H9 (cell line): ENCODE data around the gene DNAJA4. TPM values are rescaled to one million over a fixed set of nuclear protein-coding genes. Genes with fewer than 3 reads are reported as not detected.
A peak's percentile ranks its signal among the peaks of the same experiment; 100 is the strongest.

Source experiments
- DNase-seq: peaks from one replicate; pipeline ENCODE4 v3.0.0-alpha.2; 2017
- H2AFZ ChIP-seq: one replicate; pipeline ENCODE4 v1.6.1; 2013; ENCODE audit warnings: mild to moderate bottlenecking, low read length, control low read depth, moderate library complexity
- H2AK5ac ChIP-seq: 2 replicates; pipeline ENCODE4 v1.6.1; 2013; ENCODE audit warnings: low read length, control low read depth, mixed read lengths; ENCODE audit not compliant: insufficient read length
- H2BK120ac ChIP-seq: one replicate; pipeline ENCODE4 v1.6.1; 2013; ENCODE audit warnings: low read depth, mild to moderate bottlenecking, low read length, control low read depth, inconsistent platforms; ENCODE audit not compliant: poor library complexity, severe bottlenecking
- H2BK12ac ChIP-seq: 2 replicates; pipeline ENCODE4 v1.6.1; 2013; ENCODE audit warnings: low read length, control low read depth, mixed read lengths, low read depth; ENCODE audit not compliant: insufficient read length
- H2BK15ac ChIP-seq: 2 replicates; pipeline ENCODE4 v1.6.1; 2013; ENCODE audit warnings: low read depth, low read length, control low read depth
- H2BK20ac ChIP-seq: one replicate; pipeline ENCODE4 v1.6.1; 2013; ENCODE audit warnings: low read depth, mild to moderate bottlenecking, low read length, control low read depth, inconsistent platforms; ENCODE audit not compliant: poor library complexity, severe bottlenecking
- H2BK5ac ChIP-seq: 2 replicates; pipeline ENCODE4 v1.6.1; 2013; ENCODE audit warnings: low read length, control low read depth, mixed read lengths; ENCODE audit not compliant: insufficient read length
- H3K14ac ChIP-seq: 2 replicates; pipeline ENCODE4 v1.6.1; 2013; ENCODE audit warnings: low read length, control low read depth; ENCODE audit not compliant: insufficient read depth
- H3K18ac ChIP-seq: 2 replicates; pipeline ENCODE4 v1.6.1; 2013; ENCODE audit warnings: low read depth, mild to moderate bottlenecking, mixed read lengths, low read length, control low read depth; ENCODE audit not compliant: insufficient read length
- H3K23ac ChIP-seq: 2 replicates; pipeline ENCODE4 v1.6.1; 2013; ENCODE audit warnings: low read length, control low read depth, mixed read lengths, low read depth; ENCODE audit not compliant: insufficient read length
- H3K23me2 ChIP-seq: 2 replicates; pipeline ENCODE4 v1.6.1; 2013; ENCODE audit warnings: low read depth, mild to moderate bottlenecking, mixed read lengths, low read length, control low read depth; ENCODE audit not compliant: insufficient read length, poor library complexity, severe bottlenecking
- H3K27ac ChIP-seq: 2 replicates; pipeline ENCODE4 v1.5.1; 2013; ENCODE audit warnings: low read length, control low read depth, mixed read lengths, low read depth; ENCODE audit not compliant: insufficient read length
- H3K27me3 ChIP-seq: 2 replicates; pipeline ENCODE4 v1.6.1; 2013; ENCODE audit warnings: low read length, control low read depth, inconsistent platforms; ENCODE audit not compliant: insufficient read depth
- H3K4ac ChIP-seq: 2 replicates; pipeline ENCODE4 v1.6.1; 2013; ENCODE audit warnings: low read depth, mild to moderate bottlenecking, control low read depth, inconsistent platforms, low read length, moderate library complexity
- H3K4me1 ChIP-seq: 2 replicates; pipeline ENCODE4 v1.6.1; 2013; ENCODE audit warnings: low read length, control low read depth, inconsistent platforms; ENCODE audit not compliant: insufficient read depth
- H3K4me2 ChIP-seq: 2 replicates; pipeline ENCODE4 v1.6.1; 2013; ENCODE audit warnings: low read length, control low read depth, mixed read lengths; ENCODE audit not compliant: insufficient read length, insufficient read depth
- H3K56ac ChIP-seq: 2 replicates; pipeline ENCODE4 v1.6.1; 2013; ENCODE audit warnings: low read depth, mild to moderate bottlenecking, mixed read lengths, low read length, control low read depth; ENCODE audit not compliant: insufficient read length
- H3K79me1 ChIP-seq: 2 replicates; pipeline ENCODE4 v1.6.1; 2013; ENCODE audit warnings: low read depth, mild to moderate bottlenecking, moderate library complexity, low read length, control low read depth, inconsistent platforms; ENCODE audit not compliant: insufficient read depth, poor library complexity, severe bottlenecking
- H3K79me2 ChIP-seq: 2 replicates; pipeline ENCODE4 v1.6.1; 2013; ENCODE audit warnings: low read length, control low read depth, inconsistent platforms; ENCODE audit not compliant: insufficient read depth
- H3K9ac ChIP-seq: 2 replicates; pipeline ENCODE4 v1.6.1; 2013; ENCODE audit warnings: low read length, control low read depth, mixed read lengths; ENCODE audit not compliant: insufficient read length; ENCODE audit errors: extremely low read depth
- H3K9me3 ChIP-seq: one replicate; pipeline ENCODE4 v1.6.1; 2013; ENCODE audit warnings: low read depth, low read length, inconsistent platforms; ENCODE audit not compliant: control insufficient read depth
- H3T11ph ChIP-seq: one replicate; pipeline ENCODE4 v1.6.1; 2013; ENCODE audit warnings: mild to moderate bottlenecking, low read length, control low read depth, inconsistent platforms
- H4K20me1 ChIP-seq: one replicate; pipeline ENCODE4 v1.6.1; 2013; ENCODE audit not compliant: control insufficient read depth, insufficient read length, insufficient read depth
- H4K5ac ChIP-seq: 2 replicates; pipeline ENCODE4 v1.6.1; 2013; ENCODE audit warnings: low read depth, mild to moderate bottlenecking, mixed read lengths, low read length, control low read depth; ENCODE audit not compliant: insufficient read length
- H4K8ac ChIP-seq: replicated peaks from 2 replicates; pipeline ENCODE4 v1.6.1; 2013; ENCODE audit warnings: low read length, control low read depth, mixed read lengths, low read depth; ENCODE audit not compliant: insufficient read length
- H4K91ac ChIP-seq: 2 replicates; pipeline ENCODE4 v1.6.1; 2013; ENCODE audit warnings: low read depth, mild to moderate bottlenecking, moderate library complexity, mixed read lengths, low read length, control low read depth; ENCODE audit not compliant: insufficient read length
- H3K27ac Mint-ChIP-seq, 3 experiments: 2 replicates in 2 of 3; 3 replicates in 1 of 3; pipeline ENCODE4 v1.8.0; 2020 to 2021; ENCODE audit warnings: mixed read lengths in 3 of 3, mild to moderate bottlenecking in 1 of 3, moderate library complexity in 1 of 3
- H3K27me3 Mint-ChIP-seq: 2 replicates; pipeline ENCODE4 v1.8.0; 2021; ENCODE audit warnings: low read depth, mild to moderate bottlenecking, moderate library complexity, mixed read lengths
- H3K36me3 Mint-ChIP-seq, 3 experiments: 2 replicates in 2 of 3; 3 replicates in 1 of 3; pipeline ENCODE4 v1.8.0; 2020 to 2021; ENCODE audit warnings: low read depth in 3 of 3, mixed read lengths in 3 of 3; ENCODE audit not compliant: insufficient read depth in 1 of 3
- H3K4me1 Mint-ChIP-seq, 2 experiments: 2 replicates each; pipeline ENCODE4 v1.8.0; 2020; ENCODE audit warnings: mixed read lengths in 2 of 2
- H3K4me3 Mint-ChIP-seq, 2 experiments: 2 replicates in 1 of 2; 3 replicates in 1 of 2; pipeline ENCODE4 v1.8.0; 2020 to 2021; ENCODE audit warnings: mild to moderate bottlenecking in 2 of 2, mixed read lengths in 2 of 2, moderate library complexity in 1 of 2
- H3K9me3 Mint-ChIP-seq, 2 experiments: 2 replicates in 1 of 2; 3 replicates in 1 of 2; pipeline ENCODE4 v1.8.0; 2020; ENCODE audit warnings: mild to moderate bottlenecking in 2 of 2, mixed read lengths in 2 of 2, moderate library complexity in 1 of 2
- CTCF ChIP-seq: fragments of 200-600 bp; sonication (generic); conservative IDR thresholded peaks from 3 replicates; pipeline ENCODE4 v1.8.0; 2021; ENCODE audit warnings: antibody characterized with exemption, mild to moderate bottlenecking
- WGBS: extraction: QIAGEN DNeasy Blood & Tissue Kit; methylation state at CpG from one replicate; pipeline ENCODE4 v1.1.7; 2013; ENCODE audit warnings: missing lambda C conversion rate, low lambda C conversion rate, mixed read lengths; ENCODE audit not compliant: insufficient read length; ENCODE audit errors: extremely low coverage; 5-methylcytosine and 5-hydroxymethylcytosine counted together
- total RNA-seq: library from RNA; stranded (reverse); gene quantifications from 2 replicates; pipeline ENCODE4 v1.2.1, GENCODE V29; 2021

The DNAJA4 gene
- total RNA-seq, 1 experiment from 2014 or later: 0.13 TPM

GRCh38 chr15:78315686-78316282, 51.4 kb downstream of the DNAJA4 start:
- Histone ChIP-seq H3K18ac (no peak overlapping the region), H4K91ac (no peak overlapping the region), H2BK5ac (no peak overlapping the region), H2BK12ac (no peak overlapping the region), H3K4ac (no peak overlapping the region), H4K20me1 (no peaks in the 10 kb centered on the region), H2BK15ac (no peak overlapping the region), H3K4me1 (peaks cover 4% of the 10 kb centered on the region; the same call in 1 of the 2 replicates), H4K5ac (no peak overlapping the region), H2BK120ac (no peak overlapping the region), H3K14ac (no peak overlapping the region), H2BK20ac (no peak overlapping the region), H3K27me3 (no peaks in the 10 kb centered on the region), H3K27ac (no peak overlapping the region), H3K9ac (no peak overlapping the region), H3T11ph (no peak overlapping the region), H3K79me2 (no peaks in the 10 kb centered on the region), H2AFZ (no peak overlapping the region), H3K56ac (no peak overlapping the region), H2AK5ac (no peak overlapping the region), H4K8ac (no peak overlapping the region), H3K23ac (no peak overlapping the region), H3K9me3 (no peaks in the 10 kb centered on the region), H3K79me1 (no peaks in the 10 kb centered on the region), H3K4me2 (no peak overlapping the region), H3K23me2 (no peaks in the 10 kb centered on the region)
- Mint-ChIP-seq H3K36me3 (no peaks in the 10 kb centered on the region), H3K27me3 (peaks cover 2% of the 10 kb centered on the region; the same call in 1 of the 2 replicates), H3K4me3 (no peak overlapping the region; a peak in 2 of 5 replicates), H3K4me1 (peaks cover 37 to 54% of the 10 kb centered on the region in 2 experiments), H3K27ac (peak overlapping the region in 2 of 3 experiments; percentile 87 to 93; a peak in 4 of 7 replicates), H3K9me3 (no peaks in the 10 kb centered on the region; a peak in 1 of 5 replicates)
- no CpG with 5 or more reads among the region's 7 CpGs for WGBS
- TF ChIP-seq CTCF: peak; percentile 73
- peak; percentile 86 for DNase-seq
